ENCODE measurements around the gene CHMP2A.

CHMP2A gene

DNA sequence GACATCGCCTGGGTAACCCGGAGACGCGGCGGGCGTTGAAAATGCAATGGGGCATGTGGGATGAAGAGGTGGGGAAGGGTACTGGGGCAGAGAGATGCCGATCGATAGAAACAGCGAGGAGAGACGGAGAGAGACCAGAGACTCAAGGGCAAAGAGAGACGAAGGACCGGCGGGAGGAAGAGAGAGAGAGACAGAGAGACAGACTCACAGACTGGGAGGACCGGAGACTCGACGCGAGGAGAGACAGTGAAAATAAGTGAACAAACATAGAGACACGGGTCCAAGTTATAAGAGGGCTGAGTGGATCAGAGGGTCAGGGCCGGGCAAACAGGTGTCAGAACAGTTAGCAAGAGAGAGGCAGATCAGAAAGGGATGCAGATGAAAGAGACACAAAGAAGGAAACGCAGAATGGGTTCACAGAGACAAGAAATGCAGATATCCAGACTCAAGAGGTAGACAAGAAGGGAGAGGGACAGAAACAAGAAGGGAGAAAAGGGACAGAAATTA lies 18.8 kb upstream of the CHMP2A start:
- H3K27ac Mint-ChIP-seq, result peak overlapping the region; percentile 99

DNA sequence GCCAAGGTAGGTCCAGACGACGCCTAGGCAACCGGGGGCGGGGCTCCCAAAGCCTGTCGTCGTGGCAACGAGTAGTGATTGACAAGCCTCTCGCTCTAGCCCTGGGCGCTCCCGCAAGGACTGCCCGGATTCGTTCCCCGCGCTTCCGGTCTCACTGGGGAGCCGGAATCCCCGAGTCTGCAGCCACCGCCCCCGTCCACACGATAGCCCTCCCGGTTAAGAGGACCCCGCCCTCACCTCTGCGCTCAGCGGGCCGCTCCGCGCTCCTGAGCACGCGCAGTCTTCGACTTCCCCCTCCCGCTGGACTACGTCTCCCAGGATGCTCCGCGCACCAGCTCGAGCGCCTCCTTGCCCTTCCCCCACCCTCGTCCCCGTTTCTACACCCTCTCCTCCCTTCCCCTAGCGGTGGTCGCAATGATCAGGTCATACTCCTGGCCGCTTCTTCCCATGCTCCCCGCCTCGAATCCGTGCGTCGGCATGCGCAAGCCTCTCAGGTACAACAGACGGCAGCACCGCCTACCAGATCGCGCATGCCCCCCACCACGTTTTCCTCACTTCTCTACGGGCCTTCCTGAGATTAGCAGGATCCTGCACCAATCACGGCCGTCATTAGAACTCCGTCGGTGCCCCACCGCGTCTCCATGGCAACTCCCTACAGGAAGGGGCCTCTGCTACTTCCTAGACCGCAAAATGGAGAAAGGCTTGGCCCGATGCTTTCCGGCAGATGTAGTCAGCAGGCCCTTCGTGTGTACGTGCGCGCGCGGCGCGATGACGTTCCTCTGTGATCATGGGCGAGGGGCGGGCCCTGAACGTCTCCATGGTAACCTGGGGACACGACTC lies 18.1 kb upstream of the CHMP2A start, which contains the start of gene MZF1:
Gene MZF1, minus strand, starts transcription at position 518 of the 840 bp plus-strand sequence. CDS start 1,946 bp downstream, outside the sequence.
- DNase-seq, result peak; percentile 100
- ATAC-seq (replicated peaks), result peak; percentile 68 to 69
- Mint-ChIP-seq H3K4me1 (peaks cover 33 to 56% of the 10 kb centered on the region in 2 donors), H3K27me3 (no peaks in the 10 kb centered on the region), H3K36me3 (peaks cover 33 to 34% of the 10 kb centered on the region in 2 donors), H3K27ac (peak within 1 kb of the TSS; percentile 99), H3K9me3 (peaks cover 3 to 5% of the 10 kb centered on the region in 2 donors), H3K4me3 (peak within 1 kb of the TSS; percentile 90 to 93)

More for the DNA sequence above, 18.8 kb upstream of the CHMP2A start:
- peaks cover 30 to 33% of the 10 kb centered on the region in 2 donors for H3K36me3 Mint-ChIP-seq
- peak overlapping the region; percentile 90 to 93 for H3K4me3 Mint-ChIP-seq
- H3K27me3 Mint-ChIP-seq, result no peaks in the 10 kb centered on the region
- no peak for ATAC-seq (replicated peaks)
- H3K9me3 Mint-ChIP-seq, result peaks cover 3 to 5% of the 10 kb centered on the region in 2 donors
- no peak for DNase-seq
- H3K4me1 Mint-ChIP-seq, result peaks cover 38 to 58% of the 10 kb centered on the region in 2 donors

DNA sequence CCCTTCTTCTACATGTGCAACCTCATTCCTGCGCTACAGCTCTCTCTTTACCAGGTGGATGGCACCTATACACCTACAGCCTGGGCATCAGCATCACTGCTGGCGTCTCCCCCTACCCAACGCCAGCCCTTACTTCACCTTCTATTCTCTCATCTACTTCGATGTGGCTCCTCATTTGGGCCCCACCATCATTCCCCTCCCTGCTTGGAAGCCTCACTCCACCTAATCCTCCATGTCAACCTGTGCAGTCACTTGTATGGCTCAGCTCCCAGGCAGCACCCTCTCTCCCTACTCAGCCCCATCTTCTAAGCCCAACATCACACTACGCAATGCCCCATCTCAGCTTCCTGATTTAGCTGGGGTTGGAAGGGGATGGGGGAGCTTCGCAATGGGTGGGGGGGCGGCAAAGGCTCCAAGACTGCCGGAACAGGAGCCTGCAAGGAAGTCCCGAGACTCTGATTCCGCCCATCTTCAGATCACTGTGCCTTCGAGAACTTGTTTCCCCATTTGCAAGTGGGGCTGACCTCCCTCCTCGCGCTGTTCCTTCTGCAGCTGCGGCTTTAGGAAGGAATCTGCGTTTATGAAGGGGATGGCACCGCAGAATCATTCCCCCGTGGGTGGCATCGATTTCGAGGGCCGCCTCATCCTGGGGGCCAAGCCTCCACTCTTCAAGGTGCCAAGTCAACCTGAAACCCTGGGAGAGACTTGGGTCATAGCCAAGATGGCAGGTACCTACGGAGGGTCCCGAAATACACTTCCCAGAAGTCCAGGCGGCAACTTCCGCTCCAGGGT lies 17.3 kb upstream of the CHMP2A start:
- Mint-ChIP-seq H3K9me3 (peaks cover 3 to 5% of the 10 kb centered on the region in 2 donors), H3K4me3 (peak overlapping the region; percentile 90 to 93), H3K4me1 (peaks cover 27 to 48% of the 10 kb centered on the region in 2 donors), H3K27me3 (no peaks in the 10 kb centered on the region), H3K36me3 (peaks cover 31 to 33% of the 10 kb centered on the region in 2 donors), H3K27ac (peak overlapping the region; percentile 99)
- ATAC-seq (replicated peaks) (no peak), DNase-seq (no peak)

DNA sequence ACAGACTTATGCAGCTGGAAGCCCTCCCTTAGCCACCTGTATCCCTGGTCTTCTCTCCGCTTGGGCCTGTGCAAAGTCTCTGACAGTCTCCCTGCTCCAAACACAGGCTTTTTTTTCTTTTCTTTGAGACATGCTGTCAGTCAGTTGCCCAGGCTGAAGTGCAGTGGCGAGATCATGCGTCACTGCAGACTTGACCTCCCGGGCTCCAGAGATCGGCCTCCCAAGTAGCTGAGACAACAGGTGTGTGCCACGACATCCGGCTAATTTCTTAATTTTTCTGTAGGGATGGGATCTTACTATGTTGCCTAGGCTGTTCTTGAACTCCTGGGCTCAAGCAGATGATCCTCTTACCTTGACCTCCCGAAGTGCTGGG lies 16.7 kb upstream of the CHMP2A start:
- Mint-ChIP-seq H3K9me3 (peaks cover 3 to 5% of the 10 kb centered on the region in 2 donors), H3K27me3 (no peaks in the 10 kb centered on the region), H3K4me1 (peaks cover 27 to 47% of the 10 kb centered on the region in 2 donors), H3K27ac (no peak overlapping the region), H3K36me3 (peaks cover 31 to 34% of the 10 kb centered on the region in 2 donors), H3K4me3 (peak overlapping the region; percentile 90 to 93)
- DNase-seq (no peak), ATAC-seq (replicated peaks) (no peak)

DNA sequence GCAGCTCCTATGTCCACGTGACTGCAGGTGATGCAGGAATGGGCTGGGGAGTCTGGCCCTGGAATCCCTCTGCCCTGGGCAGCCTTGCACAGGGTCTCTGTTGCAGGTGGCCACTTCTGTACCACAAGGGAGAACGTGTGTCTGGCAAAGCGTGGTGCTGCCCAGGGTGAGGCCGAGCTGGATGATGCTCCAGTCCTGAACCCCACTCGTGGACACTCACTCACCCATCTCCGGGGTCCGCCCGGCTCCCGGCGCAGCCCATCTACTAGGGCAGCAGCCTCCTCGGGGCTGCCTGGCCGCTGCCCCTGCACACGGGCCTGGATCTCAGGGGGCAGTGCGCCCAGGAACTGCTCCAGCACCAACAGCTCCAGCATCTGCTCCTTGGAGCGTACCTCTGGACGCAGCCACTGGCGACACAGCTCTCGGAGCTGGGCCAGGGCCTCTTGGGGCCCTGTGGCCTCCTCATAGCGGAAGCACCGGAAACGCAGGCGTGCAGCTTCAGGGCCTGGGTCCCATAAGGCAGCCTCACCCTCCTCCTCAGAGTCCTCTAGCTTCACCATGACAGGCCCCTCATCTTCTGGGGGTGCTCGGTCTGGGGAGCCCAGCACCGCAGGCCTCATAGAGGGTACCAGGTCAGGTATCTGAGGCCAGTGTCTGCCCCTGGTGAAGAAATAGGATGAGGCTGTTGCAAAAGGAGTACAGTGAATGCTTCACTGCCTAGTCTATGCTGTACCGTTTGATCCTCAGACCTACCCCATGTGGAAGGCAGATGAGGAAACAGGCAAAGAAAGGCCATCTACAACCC lies 16.1 kb upstream of the CHMP2A start:
- DNase-seq (no peak), ATAC-seq (replicated peaks) (no peak)
- no peak overlapping the region for H3K27ac Mint-ChIP-seq
- H3K4me1 Mint-ChIP-seq, result peaks cover 31 to 52% of the 10 kb centered on the region in 2 donors
- H3K36me3 Mint-ChIP-seq, result peaks cover 34 to 40% of the 10 kb centered on the region in 2 donors
- no peaks in the 10 kb centered on the region for H3K27me3 Mint-ChIP-seq
- H3K9me3 Mint-ChIP-seq, result peaks cover 3 to 5% of the 10 kb centered on the region in 2 donors
- H3K4me3 Mint-ChIP-seq, result no peak overlapping the region

DNA sequence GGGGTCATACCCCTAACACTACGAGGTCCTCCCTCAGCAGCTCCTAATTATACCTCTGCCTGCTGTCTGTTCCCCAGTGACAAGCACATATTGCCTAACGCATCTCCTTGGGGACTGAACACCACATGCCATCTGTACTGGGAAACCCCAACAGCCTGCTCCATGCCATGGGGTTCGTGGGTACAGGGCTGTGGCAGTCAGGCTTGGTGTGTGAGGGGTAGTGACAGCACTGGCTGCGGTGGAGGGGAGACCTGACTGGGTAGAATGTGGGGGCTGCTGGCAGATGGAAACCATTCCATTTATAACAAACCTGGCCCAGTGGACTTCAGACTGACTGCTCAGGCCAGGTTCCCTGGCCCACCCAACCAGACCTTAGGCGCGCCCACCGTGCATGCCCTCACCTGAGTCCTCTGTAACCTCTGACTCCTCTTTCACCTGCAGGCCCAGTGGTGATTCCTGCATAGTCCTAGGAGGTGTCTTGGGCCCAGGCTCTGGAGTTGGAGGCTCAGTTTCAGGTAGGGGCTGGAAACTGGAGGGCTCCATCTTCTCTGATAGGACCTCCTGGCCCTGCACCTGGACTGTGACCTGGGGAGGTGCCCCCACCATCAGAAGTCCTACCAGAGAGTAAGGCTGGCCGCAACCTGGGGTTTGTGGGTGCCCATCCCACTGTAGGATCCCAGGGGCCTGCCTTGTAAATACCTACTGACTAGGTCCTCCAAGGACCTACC lies 15.2 kb upstream of the CHMP2A start:
- peaks cover 3 to 5% of the 10 kb centered on the region in 2 donors for H3K9me3 Mint-ChIP-seq
- no peaks in the 10 kb centered on the region for H3K27me3 Mint-ChIP-seq
- DNase-seq, result no peak
- H3K36me3 Mint-ChIP-seq, result peaks cover 34 to 40% of the 10 kb centered on the region in 2 donors
- peaks cover 30 to 52% of the 10 kb centered on the region in 2 donors for H3K4me1 Mint-ChIP-seq
- H3K4me3 Mint-ChIP-seq, result no peak overlapping the region
- H3K27ac Mint-ChIP-seq, result peak overlapping the region; percentile 77
- no peak for ATAC-seq (replicated peaks)

DNA sequence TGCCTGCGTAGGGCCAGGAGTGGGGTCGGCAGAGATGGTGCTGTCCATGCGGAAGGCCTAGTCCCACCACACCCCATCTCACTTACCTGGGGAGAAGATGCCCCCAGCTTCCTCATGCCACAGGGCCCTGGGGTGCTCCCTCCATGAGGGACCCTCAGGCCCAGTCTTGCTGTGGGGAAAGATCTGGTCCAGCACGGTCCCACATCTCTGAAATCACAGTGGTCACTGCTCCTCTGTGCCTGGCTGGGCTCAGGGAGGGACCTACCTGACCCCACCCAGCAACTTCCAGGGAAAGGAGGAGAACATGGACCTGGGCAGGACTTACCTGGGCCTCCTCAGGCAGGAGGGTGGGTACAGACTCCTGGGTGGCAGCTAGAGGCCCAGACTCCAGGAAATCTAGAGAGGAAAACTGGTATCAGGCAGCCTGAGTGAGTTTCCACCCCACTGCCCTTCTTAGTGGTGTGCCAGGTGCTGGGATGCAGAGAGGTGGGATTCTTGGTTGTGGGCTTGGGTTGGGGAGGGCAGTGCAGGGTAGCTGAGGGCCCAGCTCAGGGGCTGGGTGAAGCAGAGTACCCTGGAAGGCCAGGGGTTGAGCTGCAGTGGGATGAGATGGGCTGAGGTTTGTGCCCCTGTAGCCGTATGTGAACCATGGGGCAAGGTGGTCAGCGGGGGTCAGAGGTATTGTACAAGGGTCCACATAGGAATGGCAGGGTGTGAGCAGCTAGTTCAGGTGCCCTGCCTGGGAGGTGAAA lies 14.5 kb upstream of the CHMP2A start:
- H3K27ac Mint-ChIP-seq, result peak overlapping the region; percentile 77
- no peaks in the 10 kb centered on the region for H3K27me3 Mint-ChIP-seq
- no peak for ATAC-seq (replicated peaks)
- H3K9me3 Mint-ChIP-seq, result peaks cover 3 to 5% of the 10 kb centered on the region in 2 donors
- DNase-seq, result no peak
- peaks cover 34 to 45% of the 10 kb centered on the region in 2 donors for H3K36me3 Mint-ChIP-seq
- H3K4me3 Mint-ChIP-seq, result no peak overlapping the region
- H3K4me1 Mint-ChIP-seq, result peaks cover 30 to 49% of the 10 kb centered on the region in 2 donors

DNA sequence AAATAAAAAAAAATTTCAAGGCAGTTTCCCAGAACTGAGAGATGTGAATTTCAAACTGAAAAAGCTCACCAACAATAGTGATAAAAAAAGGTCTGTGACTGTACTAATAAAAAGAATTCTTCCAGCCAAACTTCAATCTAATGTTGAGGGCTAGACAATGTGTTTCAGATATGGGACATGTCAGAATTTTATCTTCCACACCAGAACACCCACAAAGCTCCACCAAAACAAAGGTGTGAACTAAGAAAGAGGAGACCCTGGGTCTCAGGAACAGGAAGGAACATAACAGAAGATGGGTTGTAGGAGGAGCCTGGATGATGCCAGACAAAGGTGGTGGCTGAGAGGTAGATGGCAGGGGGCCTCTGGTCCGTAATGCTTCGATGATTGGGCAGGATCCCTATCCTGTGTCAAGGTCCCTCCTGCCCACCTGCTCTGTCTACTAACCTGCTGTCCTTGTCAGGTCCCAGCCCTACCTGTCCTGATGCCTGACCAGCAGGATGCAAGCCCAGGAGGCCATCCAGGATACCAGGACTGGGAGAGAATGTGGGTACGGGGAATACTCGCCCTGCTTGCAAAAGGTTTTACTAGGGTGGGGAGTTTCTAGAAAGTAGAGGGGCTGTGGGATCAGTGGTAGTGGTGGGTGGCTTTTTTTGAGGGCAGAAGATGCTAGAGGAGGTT lies 13.7 kb upstream of the CHMP2A start:
- DNase-seq (no peak), ATAC-seq (replicated peaks) (no peak)
- H3K27me3 Mint-ChIP-seq, result no peaks in the 10 kb centered on the region
- H3K27ac Mint-ChIP-seq, result peak overlapping the region; percentile 16
- peaks cover 30 to 47% of the 10 kb centered on the region in 2 donors for H3K4me1 Mint-ChIP-seq
- peaks cover 35 to 52% of the 10 kb centered on the region in 2 donors for H3K36me3 Mint-ChIP-seq
- peaks cover 3 to 5% of the 10 kb centered on the region in 2 donors for H3K9me3 Mint-ChIP-seq
- no peak overlapping the region for H3K4me3 Mint-ChIP-seq

DNA sequence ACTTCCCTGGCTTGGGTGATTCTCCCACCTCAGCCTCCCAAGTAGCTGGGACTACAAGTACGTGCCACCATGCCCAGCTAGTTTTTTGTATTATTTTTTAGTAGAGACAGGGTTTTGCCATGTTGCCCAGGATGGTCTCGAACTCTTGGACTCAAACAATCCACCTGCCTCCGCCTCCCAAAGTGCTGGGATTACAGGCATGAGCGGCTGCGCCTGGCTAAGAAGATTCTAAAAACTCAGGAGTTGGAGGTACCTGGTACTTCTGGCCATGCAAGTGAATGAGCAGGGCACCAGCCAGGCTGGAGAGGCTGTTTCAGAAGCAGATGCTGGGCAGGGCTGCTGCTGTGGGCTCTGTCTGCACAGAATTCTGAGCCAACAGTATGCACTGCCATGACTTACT lies 12.1 kb upstream of the CHMP2A start:
- no peak for ATAC-seq (replicated peaks)
- Mint-ChIP-seq H3K9me3 (peaks cover 2 to 3% of the 10 kb centered on the region in 2 donors), H3K4me3 (no peak overlapping the region), H3K36me3 (peaks cover 31 to 50% of the 10 kb centered on the region in 2 donors), H3K4me1 (peaks cover 31 to 52% of the 10 kb centered on the region in 2 donors), H3K27ac (no peak overlapping the region), H3K27me3 (no peaks in the 10 kb centered on the region)
- DNase-seq, result no peak

DNA sequence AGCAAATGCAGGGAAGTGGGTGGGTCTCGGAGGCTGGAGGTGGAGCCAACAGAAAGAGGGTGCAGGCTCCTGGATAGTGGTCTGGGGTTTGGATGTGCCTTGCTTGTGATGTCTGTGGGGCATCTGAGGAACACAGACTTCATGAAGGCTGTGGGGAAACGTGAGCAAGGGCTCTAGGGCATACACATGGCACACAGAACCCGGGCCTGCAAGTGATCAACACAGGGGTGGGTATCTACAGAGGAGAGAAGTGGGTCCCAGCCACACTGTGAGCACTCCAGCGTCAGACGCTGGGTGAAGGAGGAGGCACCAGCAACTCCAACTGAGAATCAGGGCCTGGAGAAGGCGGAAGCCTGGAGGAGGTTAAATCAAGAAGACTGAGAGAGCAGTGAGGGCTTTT lies 8.9 kb upstream of the CHMP2A start:
- Mint-ChIP-seq H3K27ac (peak overlapping the region; percentile 59), H3K9me3 (no peaks in the 10 kb centered on the region), H3K4me3 (peak overlapping the region; percentile 12 to 89), H3K27me3 (no peaks in the 10 kb centered on the region), H3K36me3 (peaks cover 24 to 56% of the 10 kb centered on the region in 2 donors), H3K4me1 (peaks cover 37 to 66% of the 10 kb centered on the region in 2 donors)
- ATAC-seq (replicated peaks) (no peak), DNase-seq (no peak)

DNA sequence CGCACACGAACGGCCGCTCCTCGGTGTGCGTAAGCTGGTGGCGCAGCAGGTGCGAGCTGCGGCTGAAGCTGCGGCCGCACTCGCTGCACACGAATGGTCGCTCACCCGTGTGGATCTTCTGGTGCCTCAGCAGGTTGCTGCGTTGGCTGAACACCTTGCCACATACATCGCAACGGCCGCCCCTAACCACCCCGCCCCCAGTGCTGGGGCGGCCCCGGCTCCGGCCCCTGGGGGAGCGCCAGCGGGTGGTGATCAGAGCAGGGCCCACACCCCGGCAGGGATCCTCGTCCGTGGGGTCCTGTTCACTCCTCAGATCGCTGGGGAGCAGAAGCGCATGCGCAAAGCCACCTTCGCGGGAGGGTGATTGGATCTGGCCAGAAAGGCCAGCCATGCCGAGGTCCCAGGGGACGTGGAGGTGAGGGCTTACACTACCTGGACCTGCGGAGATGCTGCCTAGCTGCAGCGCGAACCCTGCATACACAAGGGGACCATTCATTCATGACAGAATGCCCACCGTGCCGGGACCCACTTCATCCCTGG lies 8.2 kb upstream of the CHMP2A start:
- H3K4me3 Mint-ChIP-seq, result peak overlapping the region; percentile 83 to 89
- H3K36me3 Mint-ChIP-seq, result peaks cover 18 to 51% of the 10 kb centered on the region in 2 donors
- no peaks in the 10 kb centered on the region for H3K27me3 Mint-ChIP-seq
- no peaks in the 10 kb centered on the region for H3K9me3 Mint-ChIP-seq
- DNase-seq (peak; percentile 37), ATAC-seq (replicated peaks) (peak in 1 of 2 donors; percentile 3)
- H3K27ac Mint-ChIP-seq, result peak overlapping the region; percentile 86
- peaks cover 36 to 62% of the 10 kb centered on the region in 2 donors for H3K4me1 Mint-ChIP-seq
